ENCODE data around the gene FXYD4. TPM values are rescaled to one million over a fixed set of nuclear protein-coding genes. Genes with fewer than 3 reads are reported as not detected.

FXYD4 gene
- total RNA-seq, 1 experiment from 2014 or later: not detected

DNA sequence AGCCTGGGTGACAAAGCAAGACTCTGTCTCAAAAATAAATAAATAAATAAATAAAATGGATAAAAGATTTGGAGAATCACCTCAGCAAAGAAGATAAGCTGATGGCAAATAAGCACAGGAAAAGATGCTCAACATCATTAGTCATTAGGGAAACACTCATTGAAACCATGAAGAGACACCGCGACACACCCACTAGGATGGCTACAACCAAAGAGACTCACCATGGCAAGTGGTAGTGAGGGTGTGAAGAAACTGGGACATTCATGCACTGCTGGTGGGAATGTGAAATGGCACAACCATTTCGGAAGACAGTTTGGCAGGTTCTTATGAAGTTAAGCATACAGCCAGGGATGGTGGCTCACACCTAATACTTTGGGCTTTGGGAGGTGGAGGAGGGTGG is 37.8 kb upstream of the FXYD4 start (continued):
- TF ChIP-seq, protein P1, sequence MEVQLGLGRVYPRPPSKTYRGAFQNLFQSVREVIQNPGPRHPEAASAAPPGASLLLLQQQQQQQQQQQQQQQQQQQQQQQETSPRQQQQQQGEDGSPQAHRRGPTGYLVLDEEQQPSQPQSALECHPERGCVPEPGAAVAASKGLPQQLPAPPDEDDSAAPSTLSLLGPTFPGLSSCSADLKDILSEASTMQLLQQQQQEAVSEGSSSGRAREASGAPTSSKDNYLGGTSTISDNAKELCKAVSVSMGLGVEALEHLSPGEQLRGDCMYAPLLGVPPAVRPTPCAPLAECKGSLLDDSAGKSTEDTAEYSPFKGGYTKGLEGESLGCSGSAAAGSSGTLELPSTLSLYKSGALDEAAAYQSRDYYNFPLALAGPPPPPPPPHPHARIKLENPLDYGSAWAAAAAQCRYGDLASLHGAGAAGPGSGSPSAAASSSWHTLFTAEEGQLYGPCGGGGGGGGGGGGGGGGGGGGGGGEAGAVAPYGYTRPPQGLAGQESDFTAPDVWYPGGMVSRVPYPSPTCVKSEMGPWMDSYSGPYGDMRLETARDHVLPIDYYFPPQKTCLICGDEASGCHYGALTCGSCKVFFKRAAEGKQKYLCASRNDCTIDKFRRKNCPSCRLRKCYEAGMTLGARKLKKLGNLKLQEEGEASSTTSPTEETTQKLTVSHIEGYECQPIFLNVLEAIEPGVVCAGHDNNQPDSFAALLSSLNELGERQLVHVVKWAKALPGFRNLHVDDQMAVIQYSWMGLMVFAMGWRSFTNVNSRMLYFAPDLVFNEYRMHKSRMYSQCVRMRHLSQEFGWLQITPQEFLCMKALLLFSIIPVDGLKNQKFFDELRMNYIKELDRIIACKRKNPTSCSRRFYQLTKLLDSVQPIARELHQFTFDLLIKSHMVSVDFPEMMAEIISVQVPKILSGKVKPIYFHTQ (CRISPR knock-in tag; IDR thresholded peaks at IDR 0.05): no peak

GRCh38 chr10:43336061-43336460 is 35.4 kb upstream of the FXYD4 start:
- no peak overlapping the region for H3K27ac Mint-ChIP-seq
- ChIA-PET POLR2A (no interaction called here), CTCF (no interaction called here)
- no peak for DNase-seq (ENCODE audit: low spot score)
- peaks cover 7% of the 10 kb centered on the region for H3K27me3 Mint-ChIP-seq (ENCODE audit: low read depth)
- H3K9me3 Mint-ChIP-seq: no peaks in the 10 kb centered on the region
- peaks cover 34% of the 10 kb centered on the region for H3K4me1 Mint-ChIP-seq
- no peak overlapping the region for H3K4me3 Mint-ChIP-seq
- no peaks in the 10 kb centered on the region for H3K36me3 Mint-ChIP-seq
- ATAC-seq: no peak
- TF ChIP-seq, protein P2, sequence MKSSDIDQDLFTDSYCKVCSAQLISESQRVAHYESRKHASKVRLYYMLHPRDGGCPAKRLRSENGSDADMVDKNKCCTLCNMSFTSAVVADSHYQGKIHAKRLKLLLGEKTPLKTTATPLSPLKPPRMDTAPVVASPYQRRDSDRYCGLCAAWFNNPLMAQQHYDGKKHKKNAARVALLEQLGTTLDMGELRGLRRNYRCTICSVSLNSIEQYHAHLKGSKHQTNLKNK (CRISPR knock-in tag; IDR thresholded peaks at IDR 0.05): no peak
- TF ChIP-seq, protein P3, sequence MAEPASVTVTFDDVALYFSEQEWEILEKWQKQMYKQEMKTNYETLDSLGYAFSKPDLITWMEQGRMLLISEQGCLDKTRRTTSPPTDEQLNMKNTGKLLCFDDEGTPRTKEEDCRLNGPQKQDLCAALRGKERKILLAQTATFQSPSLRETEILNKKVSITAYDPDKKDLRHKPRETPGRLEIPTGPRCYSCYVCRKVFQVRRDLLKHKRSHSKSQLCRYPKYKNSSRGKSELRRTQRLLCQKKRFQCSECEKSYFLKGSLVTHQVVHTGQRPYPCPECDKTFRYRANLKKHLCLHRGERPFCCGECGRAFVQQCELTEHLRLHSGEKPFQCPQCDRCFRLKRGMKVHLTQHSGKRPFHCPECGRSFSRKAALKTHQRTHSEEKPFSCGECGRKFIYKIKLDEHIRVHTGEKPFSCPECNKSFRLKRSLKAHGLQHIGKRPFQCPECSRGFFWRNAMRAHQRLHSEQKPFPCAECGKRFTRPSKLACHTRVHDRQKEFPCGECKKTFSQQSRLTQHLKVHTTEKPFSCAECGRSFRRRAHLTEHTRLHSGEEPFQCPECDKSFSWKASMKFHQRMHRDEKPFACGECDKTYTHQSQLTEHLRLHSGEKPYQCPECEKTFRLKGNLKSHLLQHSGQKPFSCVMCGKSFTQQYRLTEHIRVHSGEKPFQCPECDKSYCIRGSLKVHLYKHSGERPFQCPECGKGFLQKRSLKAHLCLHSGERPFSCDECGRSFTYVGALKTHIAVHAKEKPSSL (CRISPR knock-in tag; conservative IDR thresholded peaks at IDR 0.05): no peak
- TF ChIP-seq PRDM15 (CRISPR knock-in tag; IDR thresholded peaks at IDR 0.05) (no peak), RELA (CRISPR knock-in tag; IDR thresholded peaks at IDR 0.05; ENCODE audit: borderline replicate concordance) (no peak), HMGA2 (CRISPR knock-in tag; IDR thresholded peaks at IDR 0.05) (no peak), NFATC4 (CRISPR knock-in tag; IDR thresholded peaks at IDR 0.05) (no peak), ZNF263 (CRISPR knock-in tag; IDR thresholded peaks at IDR 0.05; ENCODE audit: low read depth) (no peak), ZBTB21 (CRISPR knock-in tag; IDR thresholded peaks at IDR 0.05; ENCODE audit: borderline replicate concordance) (no peak), ELF4 (CRISPR knock-in tag; IDR thresholded peaks at IDR 0.05; ENCODE audit: low read depth) (no peak), CDX4 (CRISPR knock-in tag; IDR thresholded peaks at IDR 0.05; ENCODE audit: borderline replicate concordance) (no peak)
- TF ChIP-seq, protein P4, sequence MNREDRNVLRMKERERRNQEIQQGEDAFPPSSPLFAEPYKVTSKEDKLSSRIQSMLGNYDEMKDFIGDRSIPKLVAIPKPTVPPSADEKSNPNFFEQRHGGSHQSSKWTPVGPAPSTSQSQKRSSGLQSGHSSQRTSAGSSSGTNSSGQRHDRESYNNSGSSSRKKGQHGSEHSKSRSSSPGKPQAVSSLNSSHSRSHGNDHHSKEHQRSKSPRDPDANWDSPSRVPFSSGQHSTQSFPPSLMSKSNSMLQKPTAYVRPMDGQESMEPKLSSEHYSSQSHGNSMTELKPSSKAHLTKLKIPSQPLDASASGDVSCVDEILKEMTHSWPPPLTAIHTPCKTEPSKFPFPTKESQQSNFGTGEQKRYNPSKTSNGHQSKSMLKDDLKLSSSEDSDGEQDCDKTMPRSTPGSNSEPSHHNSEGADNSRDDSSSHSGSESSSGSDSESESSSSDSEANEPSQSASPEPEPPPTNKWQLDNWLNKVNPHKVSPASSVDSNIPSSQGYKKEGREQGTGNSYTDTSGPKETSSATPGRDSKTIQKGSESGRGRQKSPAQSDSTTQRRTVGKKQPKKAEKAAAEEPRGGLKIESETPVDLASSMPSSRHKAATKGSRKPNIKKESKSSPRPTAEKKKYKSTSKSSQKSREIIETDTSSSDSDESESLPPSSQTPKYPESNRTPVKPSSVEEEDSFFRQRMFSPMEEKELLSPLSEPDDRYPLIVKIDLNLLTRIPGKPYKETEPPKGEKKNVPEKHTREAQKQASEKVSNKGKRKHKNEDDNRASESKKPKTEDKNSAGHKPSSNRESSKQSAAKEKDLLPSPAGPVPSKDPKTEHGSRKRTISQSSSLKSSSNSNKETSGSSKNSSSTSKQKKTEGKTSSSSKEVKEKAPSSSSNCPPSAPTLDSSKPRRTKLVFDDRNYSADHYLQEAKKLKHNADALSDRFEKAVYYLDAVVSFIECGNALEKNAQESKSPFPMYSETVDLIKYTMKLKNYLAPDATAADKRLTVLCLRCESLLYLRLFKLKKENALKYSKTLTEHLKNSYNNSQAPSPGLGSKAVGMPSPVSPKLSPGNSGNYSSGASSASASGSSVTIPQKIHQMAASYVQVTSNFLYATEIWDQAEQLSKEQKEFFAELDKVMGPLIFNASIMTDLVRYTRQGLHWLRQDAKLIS (CRISPR knock-in tag; IDR thresholded peaks at IDR 0.05; ENCODE audit: borderline replicate concordance): no peak
- TF ChIP-seq, protein P1 (CRISPR knock-in tag; IDR thresholded peaks at IDR 0.05): no peak
- TF ChIP-seq, protein P5, sequence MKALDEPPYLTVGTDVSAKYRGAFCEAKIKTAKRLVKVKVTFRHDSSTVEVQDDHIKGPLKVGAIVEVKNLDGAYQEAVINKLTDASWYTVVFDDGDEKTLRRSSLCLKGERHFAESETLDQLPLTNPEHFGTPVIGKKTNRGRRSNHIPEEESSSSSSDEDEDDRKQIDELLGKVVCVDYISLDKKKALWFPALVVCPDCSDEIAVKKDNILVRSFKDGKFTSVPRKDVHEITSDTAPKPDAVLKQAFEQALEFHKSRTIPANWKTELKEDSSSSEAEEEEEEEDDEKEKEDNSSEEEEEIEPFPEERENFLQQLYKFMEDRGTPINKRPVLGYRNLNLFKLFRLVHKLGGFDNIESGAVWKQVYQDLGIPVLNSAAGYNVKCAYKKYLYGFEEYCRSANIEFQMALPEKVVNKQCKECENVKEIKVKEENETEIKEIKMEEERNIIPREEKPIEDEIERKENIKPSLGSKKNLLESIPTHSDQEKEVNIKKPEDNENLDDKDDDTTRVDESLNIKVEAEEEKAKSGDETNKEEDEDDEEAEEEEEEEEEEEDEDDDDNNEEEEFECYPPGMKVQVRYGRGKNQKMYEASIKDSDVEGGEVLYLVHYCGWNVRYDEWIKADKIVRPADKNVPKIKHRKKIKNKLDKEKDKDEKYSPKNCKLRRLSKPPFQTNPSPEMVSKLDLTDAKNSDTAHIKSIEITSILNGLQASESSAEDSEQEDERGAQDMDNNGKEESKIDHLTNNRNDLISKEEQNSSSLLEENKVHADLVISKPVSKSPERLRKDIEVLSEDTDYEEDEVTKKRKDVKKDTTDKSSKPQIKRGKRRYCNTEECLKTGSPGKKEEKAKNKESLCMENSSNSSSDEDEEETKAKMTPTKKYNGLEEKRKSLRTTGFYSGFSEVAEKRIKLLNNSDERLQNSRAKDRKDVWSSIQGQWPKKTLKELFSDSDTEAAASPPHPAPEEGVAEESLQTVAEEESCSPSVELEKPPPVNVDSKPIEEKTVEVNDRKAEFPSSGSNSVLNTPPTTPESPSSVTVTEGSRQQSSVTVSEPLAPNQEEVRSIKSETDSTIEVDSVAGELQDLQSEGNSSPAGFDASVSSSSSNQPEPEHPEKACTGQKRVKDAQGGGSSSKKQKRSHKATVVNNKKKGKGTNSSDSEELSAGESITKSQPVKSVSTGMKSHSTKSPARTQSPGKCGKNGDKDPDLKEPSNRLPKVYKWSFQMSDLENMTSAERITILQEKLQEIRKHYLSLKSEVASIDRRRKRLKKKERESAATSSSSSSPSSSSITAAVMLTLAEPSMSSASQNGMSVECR (CRISPR knock-in tag; IDR thresholded peaks at IDR 0.05; ENCODE audit: borderline replicate concordance): no peak

All from WTC11 (cell line).